ENCODE data around the gene NDUFV3.
"Not testable (repeated sequence)": the region's sequence is repeated elsewhere in the genome, so short reads cannot be mapped to it uniquely, and the experiment has no call there.

- TF ChIP-seq CTCF (IDR thresholded peaks at IDR 0.05; ENCODE audit: borderline replicate concordance, extremely low read depth, low read length, poor library complexity, severe bottlenecking); EZH2 (IDR thresholded peaks at IDR 0.05; ENCODE audit: borderline replicate concordance, low read depth, low read length, severe bottlenecking): not testable (repeated sequence)
Observed at GRCh38 chr21:42951193-42951592, 58.1 kb downstream of the NDUFV3 start.
